ENCODE measurements around the gene TANC1.

The TANC1 gene

GRCh38 chr2:158967731-158968395, 577 bp upstream of the TANC1 start:
- DNase-seq (ENCODE audit: low spot score in 2 of 2) (no peak), ATAC-seq (ENCODE audit: low read depth) (peak; percentile 3)
- Mint-ChIP-seq H3K36me3 (no peaks in the 10 kb centered on the region), H3K27ac (no peak overlapping the region), H3K4me3 (peak overlapping the region; percentile 78), H3K4me1 (peaks cover 12% of the 10 kb centered on the region), H3K9me3 (no peaks in the 10 kb centered on the region), H3K27me3 (peaks cover 13% of the 10 kb centered on the region)

DNA sequence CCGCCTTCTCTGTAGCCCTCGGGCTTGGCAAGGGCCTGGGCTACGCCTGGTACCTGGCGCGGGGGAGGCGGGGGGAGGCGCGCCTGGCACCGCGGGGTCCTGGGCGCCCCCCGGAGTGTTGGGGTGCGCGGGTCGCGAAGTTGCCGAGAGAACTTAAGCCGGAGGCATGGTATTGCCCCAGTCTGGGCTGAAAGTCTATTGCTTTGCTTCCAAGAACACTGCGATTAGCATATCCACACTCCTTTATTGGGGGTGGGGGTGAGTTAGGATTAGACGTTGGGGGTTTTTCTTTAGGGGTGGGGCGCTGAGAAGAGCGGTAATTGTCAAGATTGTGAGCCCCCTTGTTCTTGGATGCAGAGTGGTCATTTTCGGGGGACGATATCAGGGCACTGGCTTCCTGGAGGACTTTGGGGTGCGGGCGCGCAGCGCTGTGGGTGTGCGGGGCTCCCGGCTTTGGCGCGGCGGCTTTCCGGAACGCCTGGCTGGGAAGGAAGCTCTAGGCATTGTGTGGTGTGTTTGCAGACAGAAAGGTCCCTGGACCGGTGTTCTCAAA, 798 bp downstream of the TANC1 start:
- Mint-ChIP-seq H3K4me3 (peak overlapping the region; percentile 74), H3K4me1 (peaks cover 12% of the 10 kb centered on the region), H3K27ac (no peak overlapping the region), H3K27me3 (peaks cover 17% of the 10 kb centered on the region), H3K9me3 (no peaks in the 10 kb centered on the region), H3K36me3 (no peaks in the 10 kb centered on the region)
- ATAC-seq (ENCODE audit: low read depth) (peak; percentile 14), DNase-seq (ENCODE audit: low spot score in 2 of 2) (no peak)

GRCh38 chr2:158969715-158970240, 1.3 kb downstream of the TANC1 start:
- H3K9me3 Mint-ChIP-seq: no peaks in the 10 kb centered on the region
- no peaks in the 10 kb centered on the region for H3K36me3 Mint-ChIP-seq
- peaks cover 12% of the 10 kb centered on the region for H3K4me1 Mint-ChIP-seq
- H3K4me3 Mint-ChIP-seq: peak overlapping the region; percentile 74
- no peak overlapping the region for H3K27ac Mint-ChIP-seq
- DNase-seq (ENCODE audit: low spot score in 2 of 2) (no peak), ATAC-seq (ENCODE audit: low read depth) (no peak)
- H3K27me3 Mint-ChIP-seq: peaks cover 17% of the 10 kb centered on the region

GRCh38 chr2:158970241-158970751, 1.9 kb downstream of the TANC1 start:
- Mint-ChIP-seq H3K4me1 (peaks cover 12% of the 10 kb centered on the region), H3K9me3 (no peaks in the 10 kb centered on the region), H3K27me3 (peaks cover 15% of the 10 kb centered on the region), H3K4me3 (peak overlapping the region; percentile 74), H3K36me3 (no peaks in the 10 kb centered on the region), H3K27ac (no peak overlapping the region)
- no peak for ATAC-seq (ENCODE audit: low read depth)
- DNase-seq (ENCODE audit: low spot score in 2 of 2): no peak

- DNase-seq (ENCODE audit: low spot score in 2 of 2) (no peak), ATAC-seq (ENCODE audit: low read depth) (no peak)
- Mint-ChIP-seq H3K4me1 (peaks cover 9% of the 10 kb centered on the region), H3K4me3 (no peak overlapping the region), H3K27me3 (peaks cover 22% of the 10 kb centered on the region), H3K27ac (no peak overlapping the region), H3K9me3 (no peaks in the 10 kb centered on the region), H3K36me3 (no peaks in the 10 kb centered on the region)
Observed at GRCh38 chr2:158973116-158973956, 4.9 kb downstream of the TANC1 start.

DNA sequence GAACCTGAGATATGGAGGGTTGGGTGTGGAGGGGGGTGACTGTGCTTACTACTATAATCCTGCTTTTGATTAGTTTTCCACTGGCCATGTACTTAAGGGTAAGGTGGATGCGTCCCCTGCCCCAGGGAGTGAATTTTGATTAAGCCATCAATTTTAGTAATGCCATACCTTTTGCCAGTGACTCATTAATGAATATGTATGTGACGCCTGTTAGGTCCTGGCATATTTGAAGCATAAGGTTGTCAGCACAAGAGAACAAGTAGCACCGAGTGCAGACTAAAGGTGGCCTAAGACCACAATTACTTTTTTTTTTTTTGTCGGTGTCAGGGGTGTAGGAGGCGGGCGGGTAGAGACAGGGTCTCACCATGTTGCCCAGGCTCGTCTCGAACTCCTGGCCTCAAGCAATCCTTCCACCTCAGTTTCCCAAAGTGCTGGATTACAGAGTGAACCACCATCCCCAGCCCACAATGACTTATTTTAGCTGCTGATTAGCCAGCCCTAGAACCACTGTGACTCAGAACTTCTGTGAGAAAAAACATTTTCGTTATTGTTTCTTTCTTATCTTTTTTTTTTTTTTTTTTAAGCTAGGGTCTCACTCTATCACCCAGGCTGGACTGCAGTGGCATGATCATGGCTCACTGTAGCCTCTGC, 7.0 kb downstream of the TANC1 start:
- DNase-seq (ENCODE audit: low spot score in 2 of 2) (no peak), ATAC-seq (ENCODE audit: low read depth) (no peak)
- Mint-ChIP-seq H3K36me3 (no peaks in the 10 kb centered on the region), H3K27me3 (peaks cover 18% of the 10 kb centered on the region), H3K9me3 (no peaks in the 10 kb centered on the region), H3K27ac (no peak overlapping the region), H3K4me1 (no peaks in the 10 kb centered on the region), H3K4me3 (no peak overlapping the region)

DNA sequence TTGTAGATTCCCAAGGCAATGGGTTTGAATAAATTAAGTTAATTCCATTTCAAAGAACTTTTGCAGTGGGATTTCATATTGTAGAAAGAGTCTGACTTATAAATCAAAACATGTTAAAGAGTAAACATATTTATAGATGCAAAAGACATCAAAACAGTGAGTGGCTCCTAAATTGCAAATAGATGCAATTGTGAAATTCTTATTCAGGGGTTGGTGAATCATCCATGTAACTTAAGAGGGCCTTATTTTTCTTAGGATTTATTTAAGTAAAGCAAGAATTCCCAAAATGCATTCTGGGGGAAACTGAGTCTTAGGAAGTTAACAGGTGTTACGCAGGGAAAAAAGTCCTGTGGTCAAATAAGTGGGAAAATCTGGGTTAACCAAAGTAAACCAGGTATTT, 11.3 kb downstream of the TANC1 start:
- H3K36me3 Mint-ChIP-seq: no peaks in the 10 kb centered on the region
- H3K27ac Mint-ChIP-seq: no peak overlapping the region
- no peaks in the 10 kb centered on the region for H3K4me1 Mint-ChIP-seq
- no peak overlapping the region for H3K4me3 Mint-ChIP-seq
- no peaks in the 10 kb centered on the region for H3K9me3 Mint-ChIP-seq
- DNase-seq (ENCODE audit: low spot score in 2 of 2) (no peak), ATAC-seq (ENCODE audit: low read depth) (no peak)
- peaks cover 9% of the 10 kb centered on the region for H3K27me3 Mint-ChIP-seq

- Mint-ChIP-seq H3K4me1 (no peaks in the 10 kb centered on the region), H3K36me3 (peaks cover 2% of the 10 kb centered on the region), H3K27me3 (peaks cover 3% of the 10 kb centered on the region), H3K9me3 (no peaks in the 10 kb centered on the region), H3K4me3 (no peak overlapping the region), H3K27ac (no peak overlapping the region)
- DNase-seq (ENCODE audit: low spot score in 2 of 2) (no peak), ATAC-seq (ENCODE audit: low read depth) (no peak)
Observed at GRCh38 chr2:158984604-158985135, 16.2 kb downstream of the TANC1 start.

- DNase-seq (ENCODE audit: low spot score in 2 of 2) (no peak), ATAC-seq (ENCODE audit: low read depth) (no peak)
- Mint-ChIP-seq H3K4me3 (no peak overlapping the region), H3K9me3 (no peaks in the 10 kb centered on the region), H3K27ac (no peak overlapping the region), H3K27me3 (peaks cover 8% of the 10 kb centered on the region), H3K36me3 (peaks cover 2% of the 10 kb centered on the region), H3K4me1 (no peaks in the 10 kb centered on the region)
Observed at GRCh38 chr2:158988501-158988900, 20.1 kb downstream of the TANC1 start.

- H3K9me3 Mint-ChIP-seq: no peaks in the 10 kb centered on the region
- ATAC-seq (ENCODE audit: low read depth): no peak
- no peaks in the 10 kb centered on the region for H3K4me1 Mint-ChIP-seq
- H3K27ac Mint-ChIP-seq: no peak overlapping the region
- no peak for DNase-seq (ENCODE audit: low spot score in 2 of 2)
- peaks cover 8% of the 10 kb centered on the region for H3K27me3 Mint-ChIP-seq
- peaks cover 2% of the 10 kb centered on the region for H3K36me3 Mint-ChIP-seq
- no peak overlapping the region for H3K4me3 Mint-ChIP-seq
Observed at GRCh38 chr2:158989165-158989564, 20.7 kb downstream of the TANC1 start.

GRCh38 chr2:158990397-158991214, 22.2 kb downstream of the TANC1 start:
- Mint-ChIP-seq H3K27me3 (peaks cover 10% of the 10 kb centered on the region), H3K9me3 (no peaks in the 10 kb centered on the region), H3K4me3 (no peak overlapping the region), H3K36me3 (peaks cover 2% of the 10 kb centered on the region), H3K27ac (no peak overlapping the region), H3K4me1 (no peaks in the 10 kb centered on the region)
- no peak for ATAC-seq (ENCODE audit: low read depth)
- no peak for DNase-seq (ENCODE audit: low spot score in 2 of 2)

- Mint-ChIP-seq H3K36me3 (no peaks in the 10 kb centered on the region), H3K4me3 (no peak overlapping the region), H3K27me3 (peaks cover 13% of the 10 kb centered on the region), H3K27ac (no peak overlapping the region), H3K9me3 (no peaks in the 10 kb centered on the region), H3K4me1 (no peaks in the 10 kb centered on the region)
- no peak for ATAC-seq (ENCODE audit: low read depth)
- no peak for DNase-seq (ENCODE audit: low spot score in 2 of 2)
Observed at GRCh38 chr2:158993030-158993429, 24.6 kb downstream of the TANC1 start.

All from memory B cell (primary cell).